MM.1S (cell line): ENCODE results near the gene SH3BP4.

Experiments used
- DNase-seq: peaks from one replicate; pipeline ENCODE4 v3.0.0-alpha.2; 2015
- H2AFZ ChIP-seq: fragments of 300-600 bp; sonication (generic); 2 replicates; pipeline ENCODE4 v1.6.0; 2016; ENCODE audit warnings: antibody characterized with exemption, low read length
- H3F3A ChIP-seq: fragments of 300-600 bp; sonication (generic); 2 replicates; pipeline ENCODE4 v1.6.1; 2016; ENCODE audit warnings: mild to moderate bottlenecking, antibody characterized with exemption, low read length, moderate library complexity, mixed read lengths; ENCODE audit not compliant: insufficient read depth
- H3K27ac ChIP-seq: fragments of 300-600 bp; sonication (generic); 2 replicates; pipeline ENCODE4 v1.5.1; 2016; ENCODE audit warnings: mild to moderate bottlenecking, low read length
- H3K27me3 ChIP-seq: fragments of 300-600 bp; sonication (generic); replicated peaks from 2 replicates; pipeline ENCODE4 v1.6.0; 2016; ENCODE audit warnings: low read length; ENCODE audit not compliant: insufficient read depth
- H3K36me3 ChIP-seq: fragments of 300-600 bp; sonication (generic); replicated peaks from 2 replicates; pipeline ENCODE4 v1.6.1; 2016; ENCODE audit warnings: mild to moderate bottlenecking, low read length, mixed read lengths; ENCODE audit not compliant: insufficient read depth
- H3K4me1 ChIP-seq: fragments of 300-600 bp; sonication (generic); 2 replicates; pipeline ENCODE4 v1.6.1; 2016; ENCODE audit warnings: low read length, mixed read lengths
- H3K4me2 ChIP-seq: fragments of 300-600 bp; sonication (generic); 2 replicates; pipeline ENCODE4 v1.6.0; 2016; ENCODE audit warnings: low read depth, low read length
- H3K4me3 ChIP-seq: fragments of 300-600 bp; sonication (generic); 2 replicates; pipeline ENCODE4 v1.5.1; 2016; ENCODE audit warnings: low read length, mixed read lengths
- H3K79me2 ChIP-seq: fragments of 300-600 bp; sonication (generic); 2 replicates; pipeline ENCODE4 v1.6.1; 2016; ENCODE audit warnings: mixed run types, low read length, mixed read lengths
- H3K9ac ChIP-seq: fragments of 300-600 bp; sonication (generic); 2 replicates; pipeline ENCODE4 v1.6.1; 2016; ENCODE audit warnings: low read length, mixed read lengths
- H3K9me2 ChIP-seq: fragments of 300-600 bp; sonication (generic); replicated peaks from 2 replicates; pipeline ENCODE4 v1.6.1; 2016; ENCODE audit warnings: mild to moderate bottlenecking, low read length, mixed read lengths; ENCODE audit not compliant: insufficient read depth
- H3K9me3 ChIP-seq: fragments of 300-600 bp; sonication (generic); replicated peaks from 2 replicates; pipeline ENCODE4 v1.6.1; 2016; ENCODE audit warnings: mild to moderate bottlenecking, low read length, mixed read lengths; ENCODE audit not compliant: insufficient read depth
- H4K20me1 ChIP-seq: fragments of 300-600 bp; sonication (generic); 2 replicates; pipeline ENCODE4 v1.6.1; 2016; ENCODE audit warnings: mild to moderate bottlenecking, low read length, moderate library complexity, mixed read lengths; ENCODE audit not compliant: insufficient read depth
- CTCF ChIP-seq: fragments of 300-600 bp; sonication (generic); IDR thresholded peaks from 2 replicates; pipeline ENCODE4 v1.5.1; 2016; ENCODE audit warnings: antibody characterized with exemption, low read length, mixed read lengths
- EZH2 ChIP-seq: fragments of 300-600 bp; sonication (generic); optimal IDR thresholded peaks from 2 replicates; pipeline ENCODE3; 2017; ENCODE audit warnings: low read depth, mild to moderate bottlenecking, antibody characterized with exemption, low read length, mixed read lengths
- EZH2phosphoT487 ChIP-seq: fragments of 300-600 bp; sonication (generic); IDR thresholded peaks from 2 replicates; pipeline ENCODE4 v1.6.1; 2018; ENCODE audit warnings: antibody characterized with exemption, low read length

The SH3BP4 gene

GRCh38 chr2:234980451-234981187, 28.8 kb downstream of the SH3BP4 start:
- H3K9ac ChIP-seq = no peak overlapping the region
- H3K4me3 ChIP-seq = no peak overlapping the region
- no peaks in the 10 kb centered on the region for H3K9me2 ChIP-seq
- H3K79me2 ChIP-seq = no peaks in the 10 kb centered on the region
- H3K27me3 ChIP-seq = no peaks in the 10 kb centered on the region
- no peak overlapping the region for H3K4me2 ChIP-seq
- no peak overlapping the region for H3K27ac ChIP-seq
- DNase-seq = no peak
- no peaks in the 10 kb centered on the region for H3K9me3 ChIP-seq
- TF ChIP-seq CTCF = no peak
- TF ChIP-seq EZH2 = no peak
- TF ChIP-seq EZH2phosphoT487 = no peak
- H3K4me1 ChIP-seq = no peaks in the 10 kb centered on the region
- H4K20me1 ChIP-seq = no peaks in the 10 kb centered on the region
- H3F3A ChIP-seq = no peaks in the 10 kb centered on the region
- H2AFZ ChIP-seq = no peak overlapping the region
- H3K36me3 ChIP-seq = no peaks in the 10 kb centered on the region

DNA sequence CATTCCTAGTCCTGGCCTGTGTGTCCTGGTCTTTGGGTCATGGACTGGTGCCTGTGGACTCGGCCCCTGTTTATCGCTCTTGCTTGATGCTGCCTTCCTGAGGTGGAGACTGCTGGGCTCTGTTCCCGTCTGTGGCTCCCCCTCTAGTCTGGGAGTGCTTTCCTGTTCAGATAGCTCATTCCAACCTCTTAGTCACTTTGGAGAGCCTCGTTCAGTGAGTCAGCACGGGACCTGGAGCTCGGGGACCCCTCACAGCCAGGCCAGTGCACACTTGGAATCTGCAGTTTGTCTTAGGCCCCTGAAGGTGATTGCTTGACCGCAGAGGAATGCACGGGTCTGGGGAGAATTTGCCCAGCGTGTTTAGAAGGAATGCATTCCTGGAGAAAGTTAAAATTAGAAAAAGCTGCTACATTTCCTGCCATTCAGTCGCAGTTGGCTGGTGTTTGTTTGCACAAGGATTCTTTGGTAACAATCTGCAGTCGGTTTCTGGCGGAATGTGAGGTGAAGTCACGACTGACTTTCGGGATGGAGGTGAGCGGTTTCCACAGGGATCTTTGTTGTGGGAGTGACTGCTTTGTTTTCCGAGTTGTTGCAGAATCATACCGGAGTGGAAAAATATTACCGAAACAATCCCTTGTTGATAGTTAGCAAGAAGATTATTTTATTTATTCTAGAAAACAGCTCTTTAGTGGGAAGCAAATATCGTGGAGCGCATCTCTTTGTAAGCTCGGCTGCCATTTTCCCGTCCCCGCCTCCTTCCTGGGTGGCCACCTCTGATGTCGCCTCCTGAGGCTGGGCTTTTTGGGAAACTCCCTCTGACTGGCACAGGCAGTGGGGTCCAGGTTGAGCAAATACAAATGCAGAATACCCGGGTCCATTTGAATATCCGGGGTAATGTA, 29.6 kb downstream of the SH3BP4 start:
- no peaks in the 10 kb centered on the region for H3K36me3 ChIP-seq
- no peak overlapping the region for H3K9ac ChIP-seq
- H2AFZ ChIP-seq = no peak overlapping the region
- DNase-seq = no peak
- no peaks in the 10 kb centered on the region for H3K79me2 ChIP-seq
- H3K27me3 ChIP-seq = no peaks in the 10 kb centered on the region
- H3K4me1 ChIP-seq = no peaks in the 10 kb centered on the region
- TF ChIP-seq EZH2 = no peak
- no peak for TF ChIP-seq EZH2phosphoT487
- no peak for TF ChIP-seq CTCF
- no peaks in the 10 kb centered on the region for H3K9me2 ChIP-seq
- H3F3A ChIP-seq = no peaks in the 10 kb centered on the region
- no peaks in the 10 kb centered on the region for H3K9me3 ChIP-seq
- H4K20me1 ChIP-seq = no peaks in the 10 kb centered on the region
- H3K27ac ChIP-seq = no peak overlapping the region
- H3K4me3 ChIP-seq = no peak overlapping the region
- no peak overlapping the region for H3K4me2 ChIP-seq

GRCh38 chr2:234982096-234982834, 30.4 kb downstream of the SH3BP4 start:
- Histone ChIP-seq H3K9me2 (no peaks in the 10 kb centered on the region), H2AFZ (no peak overlapping the region), H4K20me1 (no peaks in the 10 kb centered on the region), H3K9ac (no peak overlapping the region), H3K9me3 (no peaks in the 10 kb centered on the region), H3K79me2 (no peaks in the 10 kb centered on the region), H3K4me3 (no peak overlapping the region), H3K4me2 (no peak overlapping the region), H3K4me1 (no peaks in the 10 kb centered on the region), H3K27me3 (no peaks in the 10 kb centered on the region), H3K36me3 (no peaks in the 10 kb centered on the region), H3K27ac (no peak overlapping the region), H3F3A (no peaks in the 10 kb centered on the region)
- DNase-seq = no peak
- TF ChIP-seq EZH2 (no peak), CTCF (no peak), EZH2phosphoT487 (no peak)
